GM12892 (cell line): ENCODE measurements around the gene RPL36AL.

Experiments
- POLR2A ChIP-seq: IDR thresholded peaks from 2 replicates; pipeline ENCODE4 v1.6.1; 2011; ENCODE audit warnings: low read depth, low read length, control low read depth
- POLR2AphosphoS5 ChIP-seq: IDR thresholded peaks from 2 replicates; pipeline ENCODE4 v1.6.1; 2011; ENCODE audit warnings: low read depth, low read length, control low read depth
- TAF1 ChIP-seq: IDR thresholded peaks from 2 replicates; pipeline ENCODE4 v1.6.1; 2011; ENCODE audit warnings: low read depth, mild to moderate bottlenecking, control low read depth, low read length, borderline replicate concordance

DNA sequence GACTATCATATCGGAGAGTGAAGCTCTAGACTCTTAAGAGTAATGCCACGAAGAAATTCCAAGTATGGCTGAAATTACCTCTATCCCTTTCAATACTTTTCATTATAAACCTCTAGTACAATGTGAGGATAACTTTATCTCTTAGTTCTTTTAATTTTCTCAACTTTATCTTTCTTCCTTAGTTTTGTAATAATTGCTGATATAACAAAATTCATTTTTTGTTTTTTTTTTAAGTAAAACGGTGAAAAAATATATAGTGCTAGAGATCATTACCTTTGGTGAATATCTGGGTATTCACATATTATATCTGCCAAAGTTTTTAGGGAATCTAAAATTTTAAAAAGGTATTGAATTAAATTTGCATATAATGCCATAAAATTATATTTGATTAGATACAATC, 34.1 kb upstream of the RPL36AL start:
- TF ChIP-seq POLR2A (no peak), TAF1 (no peak), POLR2AphosphoS5 (no peak)
